Activated gamma-delta T cell (primary cell): ENCODE data around the gene LSS.
"Not testable (repeated sequence)": the region's sequence is repeated elsewhere in the genome, so short reads cannot be mapped to it uniquely, and the experiment has no call there.

Experiments used
- DNase-seq: peaks from one replicate; lab custom pipeline; 2025; lab: John Stamatoyannopoulos, UW

The LSS gene

GRCh38 chr21:46170436-46171193 is 58.0 kb downstream of the LSS start:
- DNase-seq: not testable (repeated sequence)

GRCh38 chr21:46168659-46169386 is 59.8 kb downstream of the LSS start:
- DNase-seq: no peak

GRCh38 chr21:46168238-46168637 is 60.3 kb downstream of the LSS start:
- no peak for DNase-seq

GRCh38 chr21:46165098-46165497 is 63.5 kb downstream of the LSS start:
- DNase-seq: no peak

GRCh38 chr21:46163380-46163779 is 65.2 kb downstream of the LSS start:
- no peak for DNase-seq

GRCh38 chr21:46161633-46162592 is 66.7 kb downstream of the LSS start:
- no peak for DNase-seq

GRCh38 chr21:46160907-46161632 is 67.5 kb downstream of the LSS start:
- no peak for DNase-seq

GRCh38 chr21:46160657-46160906 is 68.0 kb downstream of the LSS start:
- DNase-seq: no peak

- DNase-seq: no peak
Measured at GRCh38 chr21:46159841-46160656, 68.5 kb downstream of the LSS start.

GRCh38 chr21:46159390-46159789 is 69.2 kb downstream of the LSS start:
- DNase-seq: no peak

- no peak for DNase-seq
Measured at GRCh38 chr21:46158666-46159300, 69.8 kb downstream of the LSS start.

GRCh38 chr21:46157987-46158451 is 70.6 kb downstream of the LSS start:
- no peak for DNase-seq

- DNase-seq: no peak
Measured at GRCh38 chr21:46157396-46157986, 71.1 kb downstream of the LSS start.

- no peak for DNase-seq
Measured at GRCh38 chr21:46156678-46157077, 71.9 kb downstream of the LSS start.

GRCh38 chr21:46156378-46156645 is 72.3 kb downstream of the LSS start:
- DNase-seq: no peak

GRCh38 chr21:46155514-46156377 is 72.8 kb downstream of the LSS start, which contains the start of gene FTCD:
Gene FTCD, minus strand, starts transcription at chr21:46155579. Its CDS starts 56 bp downstream, at chr21:46155523.
- no peak for DNase-seq

GRCh38 chr21:46154955-46155513 is 73.5 kb downstream of the LSS start:
- no peak for DNase-seq

GRCh38 chr21:46154155-46154954 is 74.2 kb downstream of the LSS start:
- DNase-seq: no peak
